PFSK-1 (cell line): ENCODE results near the gene LPCAT1.

ENCODE experiments used
- POLR2AphosphoS5 ChIP-seq: IDR thresholded peaks from 2 replicates; pipeline ENCODE4 v1.6.1; 2012; ENCODE audit warnings: low read depth, mild to moderate bottlenecking, control low read depth, low read length, moderate library complexity
- SIN3A ChIP-seq: IDR thresholded peaks from 2 replicates; pipeline ENCODE4 v1.6.1; 2012; ENCODE audit warnings: mild to moderate bottlenecking, low read length, moderate library complexity, borderline replicate concordance; ENCODE audit not compliant: insufficient read depth
- TAF1 ChIP-seq: IDR thresholded peaks from 2 replicates; pipeline ENCODE4 v1.6.1; 2012; ENCODE audit warnings: low read length, control low read depth, borderline replicate concordance; ENCODE audit not compliant: insufficient read depth
- TF ChIP-seq, protein P1 (sequence below), 2 experiments: IDR thresholded peaks; 2 replicates each; pipeline versions ENCODE4 v1.6.1 to v1.8.0; 2011 to 2012; ENCODE audit warnings: low read depth in 2 of 2, low read length in 2 of 2, control low read depth in 1 of 2, inconsistent platforms in 1 of 2, mild to moderate bottlenecking in 1 of 2, moderate library complexity in 1 of 2; ENCODE audit not compliant: insufficient read depth in 1 of 2

DNA sequence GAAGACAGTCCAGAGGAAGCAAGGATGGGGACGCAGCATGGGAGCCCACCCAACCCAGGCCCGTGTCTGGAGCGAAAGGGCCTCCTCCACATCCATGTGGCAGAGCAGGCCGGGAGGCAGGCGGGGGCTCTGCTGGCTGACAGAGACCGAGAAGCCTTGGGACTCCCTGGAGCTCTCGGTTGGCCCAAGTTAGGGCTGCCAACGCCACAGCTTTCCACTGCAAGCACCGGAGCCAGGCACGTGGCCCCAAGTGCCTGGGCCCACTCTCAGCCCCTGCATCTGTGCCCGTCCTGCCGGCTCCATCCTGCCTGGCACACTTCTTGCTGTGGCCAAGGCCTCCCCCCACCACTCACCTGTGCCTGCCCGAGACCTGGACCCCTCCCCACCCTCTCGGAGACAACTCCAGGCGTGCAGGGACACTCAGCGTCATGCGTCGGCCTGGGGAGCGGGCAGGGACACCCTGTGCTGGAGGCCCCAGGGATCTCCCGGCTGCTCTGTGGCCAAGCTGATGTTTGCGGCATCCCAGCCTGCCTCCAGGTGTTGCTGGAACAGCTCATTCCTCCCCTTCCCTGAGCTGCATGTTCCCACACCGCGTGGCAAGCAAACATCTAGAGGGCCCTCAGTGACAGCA lies 110.0 kb downstream of the LPCAT1 start:
- TF ChIP-seq SIN3A (no peak), POLR2AphosphoS5 (no peak), TAF1 (no peak)
- TF ChIP-seq, protein P1, sequence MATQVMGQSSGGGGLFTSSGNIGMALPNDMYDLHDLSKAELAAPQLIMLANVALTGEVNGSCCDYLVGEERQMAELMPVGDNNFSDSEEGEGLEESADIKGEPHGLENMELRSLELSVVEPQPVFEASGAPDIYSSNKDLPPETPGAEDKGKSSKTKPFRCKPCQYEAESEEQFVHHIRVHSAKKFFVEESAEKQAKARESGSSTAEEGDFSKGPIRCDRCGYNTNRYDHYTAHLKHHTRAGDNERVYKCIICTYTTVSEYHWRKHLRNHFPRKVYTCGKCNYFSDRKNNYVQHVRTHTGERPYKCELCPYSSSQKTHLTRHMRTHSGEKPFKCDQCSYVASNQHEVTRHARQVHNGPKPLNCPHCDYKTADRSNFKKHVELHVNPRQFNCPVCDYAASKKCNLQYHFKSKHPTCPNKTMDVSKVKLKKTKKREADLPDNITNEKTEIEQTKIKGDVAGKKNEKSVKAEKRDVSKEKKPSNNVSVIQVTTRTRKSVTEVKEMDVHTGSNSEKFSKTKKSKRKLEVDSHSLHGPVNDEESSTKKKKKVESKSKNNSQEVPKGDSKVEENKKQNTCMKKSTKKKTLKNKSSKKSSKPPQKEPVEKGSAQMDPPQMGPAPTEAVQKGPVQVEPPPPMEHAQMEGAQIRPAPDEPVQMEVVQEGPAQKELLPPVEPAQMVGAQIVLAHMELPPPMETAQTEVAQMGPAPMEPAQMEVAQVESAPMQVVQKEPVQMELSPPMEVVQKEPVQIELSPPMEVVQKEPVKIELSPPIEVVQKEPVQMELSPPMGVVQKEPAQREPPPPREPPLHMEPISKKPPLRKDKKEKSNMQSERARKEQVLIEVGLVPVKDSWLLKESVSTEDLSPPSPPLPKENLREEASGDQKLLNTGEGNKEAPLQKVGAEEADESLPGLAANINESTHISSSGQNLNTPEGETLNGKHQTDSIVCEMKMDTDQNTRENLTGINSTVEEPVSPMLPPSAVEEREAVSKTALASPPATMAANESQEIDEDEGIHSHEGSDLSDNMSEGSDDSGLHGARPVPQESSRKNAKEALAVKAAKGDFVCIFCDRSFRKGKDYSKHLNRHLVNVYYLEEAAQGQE (IDR thresholded peaks at IDR 0.05; ENCODE audit: insufficient read depth in 1 of 2, low read depth in 2 of 2, low read length in 2 of 2): no peak
